ENCODE data around the gene SPIN2B. TPM values are rescaled to one million over a fixed set of nuclear protein-coding genes. Genes with fewer than 3 reads are reported as not detected.
"Not testable (repeated sequence)": the region's sequence is repeated elsewhere in the genome, so short reads cannot be mapped to it uniquely, and the experiment has no call there.

SPIN2B gene
- total RNA-seq, 2 experiments from 2014 or later: 14.2 to 14.3 TPM

DNA sequence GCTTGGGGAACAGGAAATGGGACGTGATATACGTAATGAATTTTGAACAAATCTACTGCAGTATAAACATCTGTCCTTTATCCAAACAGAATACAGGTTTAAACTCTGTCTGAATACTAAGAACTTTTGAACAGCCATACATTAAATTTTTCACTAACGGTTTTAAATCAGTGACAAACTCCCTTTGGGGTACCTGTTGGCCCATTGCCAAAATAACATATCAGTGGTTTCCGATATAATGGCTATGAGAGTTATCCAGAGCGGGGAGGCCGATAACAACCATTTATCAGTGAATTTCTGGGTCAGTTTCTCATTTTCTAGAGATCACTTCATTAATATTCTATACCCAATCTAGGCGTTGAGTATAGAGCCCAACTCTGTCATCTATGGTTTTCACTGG lies 10.7 kb upstream of the SPIN2B start:
- Histone ChIP-seq H4K20me1 (ENCODE audit: insufficient read depth, low read length) (no peaks in the 10 kb centered on the region), H3K9me2 (ENCODE audit: insufficient read depth, low read length) (no peaks in the 10 kb centered on the region), H3K9me3 (ENCODE audit: low read length) (no peaks in the 10 kb centered on the region), H3K4me2 (ENCODE audit: low read length) (no peak overlapping the region), H3K79me2 (ENCODE audit: insufficient read depth, low read depth, low read length) (no peaks in the 10 kb centered on the region), H2AFZ (ENCODE audit: low read length) (no peak overlapping the region), H3K27ac (ENCODE audit: low read depth, low read length, poor library complexity, severe bottlenecking) (no peak overlapping the region), H3K4me3 (ENCODE audit: low read depth, low read length, poor library complexity, severe bottlenecking) (no peak overlapping the region), H3K4me1 (ENCODE audit: insufficient read depth, low read length, poor library complexity, severe bottlenecking) (no peaks in the 10 kb centered on the region), H3K36me3 (ENCODE audit: insufficient read depth, low read length) (no peaks in the 10 kb centered on the region)
- TF ChIP-seq EZH2phosphoT487 (IDR thresholded peaks at IDR 0.05; ENCODE audit: borderline replicate concordance, low read depth, low read length): no peak
- TF ChIP-seq, protein P1, sequence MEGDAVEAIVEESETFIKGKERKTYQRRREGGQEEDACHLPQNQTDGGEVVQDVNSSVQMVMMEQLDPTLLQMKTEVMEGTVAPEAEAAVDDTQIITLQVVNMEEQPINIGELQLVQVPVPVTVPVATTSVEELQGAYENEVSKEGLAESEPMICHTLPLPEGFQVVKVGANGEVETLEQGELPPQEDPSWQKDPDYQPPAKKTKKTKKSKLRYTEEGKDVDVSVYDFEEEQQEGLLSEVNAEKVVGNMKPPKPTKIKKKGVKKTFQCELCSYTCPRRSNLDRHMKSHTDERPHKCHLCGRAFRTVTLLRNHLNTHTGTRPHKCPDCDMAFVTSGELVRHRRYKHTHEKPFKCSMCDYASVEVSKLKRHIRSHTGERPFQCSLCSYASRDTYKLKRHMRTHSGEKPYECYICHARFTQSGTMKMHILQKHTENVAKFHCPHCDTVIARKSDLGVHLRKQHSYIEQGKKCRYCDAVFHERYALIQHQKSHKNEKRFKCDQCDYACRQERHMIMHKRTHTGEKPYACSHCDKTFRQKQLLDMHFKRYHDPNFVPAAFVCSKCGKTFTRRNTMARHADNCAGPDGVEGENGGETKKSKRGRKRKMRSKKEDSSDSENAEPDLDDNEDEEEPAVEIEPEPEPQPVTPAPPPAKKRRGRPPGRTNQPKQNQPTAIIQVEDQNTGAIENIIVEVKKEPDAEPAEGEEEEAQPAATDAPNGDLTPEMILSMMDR (conservative IDR thresholded peaks at IDR 0.05; ENCODE audit: low read length): no peak
- no peak for DNase-seq (ENCODE audit: low spot score)
- intact Hi-C loops (cut with micrococcal nuclease; ENCODE audit: unreplicated experiment): no loop called here
- ChIA-PET CTCF (ENCODE audit: unreplicated experiment) (no interaction called here), POLR2A (no interaction called here)
- BruUV-seq (replicated peaks): no TSS peak

DNA sequence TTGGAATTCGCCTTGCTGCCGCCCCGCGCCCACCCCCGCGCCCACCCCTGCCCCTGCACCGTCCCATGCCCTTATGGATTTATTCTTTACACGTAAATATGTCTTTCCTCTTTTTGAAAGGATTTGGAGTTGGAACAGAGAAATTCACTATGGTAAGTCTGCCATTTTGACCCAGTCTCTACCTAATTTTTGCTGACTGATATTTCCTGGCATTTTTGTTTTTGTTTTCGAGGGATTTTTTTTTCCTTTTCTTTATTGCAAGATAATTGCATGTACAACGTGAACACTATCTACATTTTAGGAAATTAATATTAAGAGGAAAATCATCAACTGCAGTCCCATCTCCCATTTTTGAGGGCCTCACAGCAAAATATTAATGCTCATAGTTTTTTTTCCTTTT lies 468 bp upstream of the SPIN2B start:
- no peak for TF ChIP-seq EZH2phosphoT487 (IDR thresholded peaks at IDR 0.05; ENCODE audit: borderline replicate concordance, low read depth, low read length)
- TF ChIP-seq, protein P1 (conservative IDR thresholded peaks at IDR 0.05; ENCODE audit: low read length): no peak

DNA sequence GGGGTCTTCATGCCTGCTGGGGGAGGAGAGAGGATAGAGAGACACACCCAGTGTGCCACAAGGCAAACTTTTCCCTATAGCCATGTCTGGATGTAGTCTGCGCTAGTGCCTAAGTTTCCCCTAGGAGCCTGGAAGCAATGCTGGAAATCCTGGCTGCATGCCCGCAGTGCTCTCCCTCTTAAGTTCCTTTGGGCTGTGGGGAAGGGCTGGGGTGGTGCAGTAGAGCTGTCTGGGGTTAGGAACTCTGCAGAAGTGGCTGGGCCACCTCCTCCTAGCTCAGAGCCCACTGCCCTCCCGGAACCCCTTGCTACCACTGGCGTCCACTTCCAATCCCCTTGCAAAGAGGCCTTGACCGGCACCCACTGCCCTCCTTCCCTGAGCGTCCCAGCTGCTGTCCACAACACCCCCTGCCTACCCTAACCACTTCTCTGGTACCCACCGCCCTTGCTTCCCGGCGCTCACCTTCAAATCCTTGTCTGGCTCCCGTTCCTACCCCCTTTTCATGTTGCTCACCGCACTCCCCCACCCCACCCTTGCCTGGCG lies 658 bp downstream of the SPIN2B start:
- H4K20me1 ChIP-seq (ENCODE audit: insufficient read depth, low read length); H3K36me3 ChIP-seq (ENCODE audit: insufficient read depth, low read length); BruUV-seq (replicated peaks); H3K9me3 ChIP-seq (ENCODE audit: low read length); H3K79me2 ChIP-seq (ENCODE audit: insufficient read depth, low read depth, low read length); DNase-seq (ENCODE audit: low spot score); H3K9me2 ChIP-seq (ENCODE audit: insufficient read depth, low read length); CTCF ChIA-PET (ENCODE audit: unreplicated experiment); POLR2A ChIA-PET; H3K27ac ChIP-seq (ENCODE audit: low read depth, low read length, poor library complexity, severe bottlenecking); H3K4me1 ChIP-seq (ENCODE audit: insufficient read depth, low read length, poor library complexity, severe bottlenecking); intact Hi-C loops (cut with micrococcal nuclease; ENCODE audit: unreplicated experiment): not testable (repeated sequence)
- Histone ChIP-seq H3K4me2 (ENCODE audit: low read length) (peak overlapping the region; percentile 73), H3K4me3 (ENCODE audit: low read depth, low read length, poor library complexity, severe bottlenecking) (peak overlapping the region; percentile 72), H2AFZ (ENCODE audit: low read length) (peak overlapping the region; percentile 61; the same call in 1 of the 2 replicates)

More for the DNA sequence above, 468 bp upstream of the SPIN2B start:
- Histone ChIP-seq H3K9me3 (ENCODE audit: low read length) (no peaks in the 10 kb centered on the region), H3K79me2 (ENCODE audit: insufficient read depth, low read depth, low read length) (peaks cover 6% of the 10 kb centered on the region; the same call in 1 of the 2 replicates), H3K36me3 (ENCODE audit: insufficient read depth, low read length) (no peaks in the 10 kb centered on the region), H2AFZ (ENCODE audit: low read length) (peak overlapping the region; percentile 74), H4K20me1 (ENCODE audit: insufficient read depth, low read length) (no peaks in the 10 kb centered on the region), H3K4me2 (ENCODE audit: low read length) (peak overlapping the region; percentile 73), H3K4me3 (ENCODE audit: low read depth, low read length, poor library complexity, severe bottlenecking) (peak overlapping the region; percentile 72), H3K9me2 (ENCODE audit: insufficient read depth, low read length) (no peaks in the 10 kb centered on the region), H3K4me1 (ENCODE audit: insufficient read depth, low read length, poor library complexity, severe bottlenecking) (peaks cover 6% of the 10 kb centered on the region), H3K27ac (ENCODE audit: low read depth, low read length, poor library complexity, severe bottlenecking) (no peak overlapping the region)
- no TSS peak for BruUV-seq (replicated peaks)
- CTCF ChIA-PET (ENCODE audit: unreplicated experiment): no interaction called here
- intact Hi-C loops (cut with micrococcal nuclease; ENCODE audit: unreplicated experiment): no loop called here
- POLR2A ChIA-PET: no interaction called here
- DNase-seq (ENCODE audit: low spot score): no peak

Data from OCI-LY7 (cell line).